ENCODE measurements around the gene NUP93. TPM values are rescaled to one million over a fixed set of nuclear protein-coding genes. Genes with fewer than 3 reads are reported as not detected.

NUP93 gene
- total RNA-seq, 4 donors from 2014 or later = 12.9 to 30.7 (median 23.0) TPM

GRCh38 chr16:56695246-56695645, 34.7 kb upstream of the NUP93 start:
- no peaks in the 10 kb centered on the region for H3K36me3 ChIP-seq
- H3K4me3 ChIP-seq = no peak overlapping the region
- no peak overlapping the region for H3K27ac ChIP-seq
- intact Hi-C loops (cut with DNase I; ENCODE audit: low total_unique reads) = no loop called here
- TF ChIP-seq POLR2A (IDR thresholded peaks at IDR 0.05) = no peak
- no peak for TF ChIP-seq CTCF (IDR thresholded peaks at IDR 0.05 in 4 of 5, conservative IDR thresholded peaks at IDR 0.05 in 1 of 5)
- H3K9me3 ChIP-seq = peaks cover 0 to 5% (median 0%) of the 10 kb centered on the region in 3 donors
- H3K27me3 ChIP-seq = no peaks in the 10 kb centered on the region
- in situ Hi-C loops (cut with MboI; ENCODE audit: low sequenced_read_pairs in 4 of 4) = loop anchor here in 1 of 4 donors (25.0 kb wide), 1 partner anchor 283 kb away; no protein-coding TSS in a partner anchor
- peaks cover 0 to 5% of the 10 kb centered on the region in 2 donors for H3K4me1 ChIP-seq
- no peak for ATAC-seq
- DNase-seq = no peak

- TF ChIP-seq CTCF (IDR thresholded peaks at IDR 0.05 in 4 of 5, conservative IDR thresholded peaks at IDR 0.05 in 1 of 5) (no peak), POLR2A (IDR thresholded peaks at IDR 0.05) (no peak)
- ATAC-seq (no peak), DNase-seq (no peak)
- Histone ChIP-seq H3K4me1 (peaks cover 2% of the 10 kb centered on the region in 2 donors), H3K36me3 (no peaks in the 10 kb centered on the region), H3K4me3 (no peak overlapping the region), H3K27me3 (no peaks in the 10 kb centered on the region), H3K9me3 (peaks cover 0 to 5% (median 0%) of the 10 kb centered on the region in 3 donors), H3K27ac (no peak overlapping the region)
- intact Hi-C loops (cut with DNase I; ENCODE audit: low total_unique reads) (no loop called here), in situ Hi-C loops (cut with MboI; ENCODE audit: low sequenced_read_pairs in 4 of 4) (loop anchor here in 1 of 4 donors (25.0 kb wide), 1 partner anchor 285 kb away; no protein-coding TSS in a partner anchor)
Measured at GRCh38 chr16:56697456-56698155, 32.3 kb upstream of the NUP93 start.

GRCh38 chr16:56700195-56700594, 29.7 kb upstream of the NUP93 start:
- in situ Hi-C loops (cut with MboI; ENCODE audit: low sequenced_read_pairs in 4 of 4) (loop anchor here (5.0 to 10.0 kb wide), 5 partner anchors 98 to 185 kb away; no protein-coding TSS in a partner anchor), intact Hi-C loops (cut with DNase I; ENCODE audit: low total_unique reads) (no loop called here)
- Histone ChIP-seq H3K4me3 (no peak overlapping the region), H3K27ac (no peak overlapping the region), H3K4me1 (peaks cover 0 to 2% of the 10 kb centered on the region in 2 donors), H3K27me3 (no peaks in the 10 kb centered on the region), H3K9me3 (peaks cover 0 to 5% (median 0%) of the 10 kb centered on the region in 3 donors), H3K36me3 (no peaks in the 10 kb centered on the region)
- ATAC-seq = no peak
- DNase-seq = no peak
- no peak for TF ChIP-seq CTCF (IDR thresholded peaks at IDR 0.05 in 4 of 5, conservative IDR thresholded peaks at IDR 0.05 in 1 of 5)
- TF ChIP-seq POLR2A (IDR thresholded peaks at IDR 0.05) = no peak

- H3K27ac ChIP-seq = no peak overlapping the region
- ATAC-seq = no peak
- peaks cover 0 to 5% (median 0%) of the 10 kb centered on the region in 3 donors for H3K9me3 ChIP-seq
- TF ChIP-seq POLR2A (IDR thresholded peaks at IDR 0.05) (no peak), CTCF (IDR thresholded peaks at IDR 0.05 in 4 of 5, conservative IDR thresholded peaks at IDR 0.05 in 1 of 5) (no peak)
- DNase-seq = no peak
- H3K4me3 ChIP-seq = no peak overlapping the region
- intact Hi-C loops (cut with DNase I; ENCODE audit: low total_unique reads) (loop anchor here (1.0 kb wide), 1 partner anchor 186 kb away; no protein-coding TSS in a partner anchor), in situ Hi-C loops (cut with MboI; ENCODE audit: low sequenced_read_pairs in 4 of 4) (loop anchor here (5.0 to 10.0 kb wide), 5 partner anchors 98 to 186 kb away; no protein-coding TSS in a partner anchor)
- peaks cover 0 to 2% of the 10 kb centered on the region in 2 donors for H3K4me1 ChIP-seq
- H3K36me3 ChIP-seq = no peaks in the 10 kb centered on the region
- H3K27me3 ChIP-seq = no peaks in the 10 kb centered on the region
Measured at GRCh38 chr16:56700631-56701030, 29.3 kb upstream of the NUP93 start.
